Pancreas (tissue), 10 donors: ENCODE results near the gene BUB1B. TPM values are rescaled to one million over a fixed set of nuclear protein-coding genes. Genes with fewer than 3 reads are reported as not detected.
A peak's percentile ranks its signal among the peaks of the same experiment; 100 is the strongest.

Source experiments
- ATAC-seq, 4 donors: fragments of 200-7000 bp; cut with Tn5 transposase; one replicate each; pipeline versions ENCODE4 v1.8.0 to v1.9.1; 2020; ENCODE audit warnings: mild to moderate bottlenecking in 4 of 4, moderate library complexity in 4 of 4
- DNase-seq, 6 donors: peaks; one replicate each; pipeline ENCODE4 v3.0.0-alpha.2; 2020
- FAIRE-seq: peaks from 2 replicates; lab custom pipeline; 2012; peaks lifted over from hg19 to GRCh38; lab: Jason Lieb, UNC
- H3K27ac ChIP-seq, 4 donors: fragments of 200-600 bp; sonication (generic); 1 replicate in 3 of 4; 2 replicates in 1 of 4; pipeline versions ENCODE4 v1.5.0 to v1.8.0; 2020
- H3K27me3 ChIP-seq, 4 donors: fragments of 200-600 bp; one replicate each; pipeline ENCODE4 v1.8.0; 2021
- H3K36me3 ChIP-seq, 3 donors: fragments of 200-600 bp; sonication (generic) in 1 of 3; one replicate each; pipeline versions ENCODE4 v1.5.0 to v1.8.0; 2020 to 2021
- H3K4me1 ChIP-seq, 3 donors: fragments of 200-600 bp; one replicate each; pipeline ENCODE4 v1.8.0; 2021
- H3K4me3 ChIP-seq, 4 donors: fragments of 200-600 bp; sonication (generic) in 2 of 4; one replicate each; pipeline versions ENCODE4 v1.5.0 to v1.8.0; 2020 to 2021
- H3K9me3 ChIP-seq, 4 donors: fragments of 200-600 bp; one replicate each; pipeline ENCODE4 v1.8.0; 2021
- CTCF ChIP-seq, 4 donors: fragments of 200-600 bp; sonication (generic) in 3 of 4; IDR thresholded peaks; one replicate each; pipeline versions ENCODE4 v1.5.0 to v1.8.0; 2021; ENCODE audit warnings: antibody characterized with exemption in 4 of 4
- WGBS, 2 donors: extraction: QIAGEN DNeasy Blood & Tissue Kit; methylation state at CpG; one replicate each; pipeline ENCODE4 v1.1.7; 2013; 5-methylcytosine and 5-hydroxymethylcytosine counted together
- intact Hi-C, 3 donors: fragments of 100-400 bp; cut with DNase I; formaldehyde crosslinking; loops; one replicate each; pipeline versions ENCODE4 v1.11.1 to v1.14.2; 2022
- polyA plus RNA-seq, 2 donors: library from polyadenylated mRNA; stranded (reverse); fragments of 200-250 nt; gene quantifications; one replicate each; pipeline ENCODE4 v1.2.3, GENCODE V29; 2013
- total RNA-seq, 6 donors: library from RNA; stranded (reverse); fragmentation: NEBNext Ultra II Directional in 4 of 6; extraction: Animal tissue kit (Norgen Biotek cat#: 25700) in 4 of 6; gene quantifications; one replicate each; pipeline versions ENCODE4 v1.2.1 to v1.2.4, GENCODE V29; 2021 to 2023
- donor health status: healthy with polysubstance abuse.
- donor health status: DM: no; HTN: no; CAD: no; lungs with moderate emphysema.
- donor health status: DM: no; HTN: no; CAD: no.
- donor health status: control.
- donor health status: control.
- donor health status: Bipolar disorder and iron deficiency.
- donor health status: DM: yes; HTN: yes; CAD: no.
- donor health status: DM: no; HTN: no; CAD: no.
- donor health status: DM: no; HTN: no; CAD: no.
- donor health status: DM: yes; HTN: yes; CAD: no.

Gene BUB1B
- total and polyA plus RNA-seq, 8 donors, result 0.09 to 1.9 (median 1.0) TPM; not detected in 2

- H3K9me3 ChIP-seq, result no peaks in the 10 kb centered on the region
- FAIRE-seq, result no peak
These were observed 87.3 kb downstream of the BUB1B start for GRCh38 chr15:40248006-40248783.

GRCh38 chr15:40249477-40250303 lies 88.8 kb downstream of the BUB1B start:
- no peak overlapping the region for H3K4me3 ChIP-seq
- intact Hi-C loops, result no loop called here
- H3K36me3 ChIP-seq, result no peaks in the 10 kb centered on the region
- H3K9me3 ChIP-seq, result no peaks in the 10 kb centered on the region
- peaks cover 0 to 10% (median 0%) of the 10 kb centered on the region in 3 donors for H3K4me1 ChIP-seq
- WGBS, 2 donors, result 74 to 77% methylated on average over 11 of the region's 11 CpGs
- no peaks in the 10 kb centered on the region for H3K27me3 ChIP-seq
- ATAC-seq (no peak), FAIRE-seq (no peak), DNase-seq (peak in 1 of 6 donors; percentile 28)
- no peak for TF ChIP-seq CTCF (IDR thresholded peaks at IDR 0.05)
- H3K27ac ChIP-seq, result no peak overlapping the region

More at GRCh38 chr15:40248006-40248783, 87.3 kb downstream of the BUB1B start:
- Histone ChIP-seq H3K27ac (no peak overlapping the region), H3K27me3 (no peaks in the 10 kb centered on the region), H3K36me3 (no peaks in the 10 kb centered on the region), H3K4me3 (no peak overlapping the region), H3K4me1 (peaks cover 0 to under 1% (median 0%) of the 10 kb centered on the region in 3 donors)
- intact Hi-C loops, result no loop called here
- no peak for TF ChIP-seq CTCF (IDR thresholded peaks at IDR 0.05)
- no peak for ATAC-seq
- peak in 1 of 6 donors; percentile 52 for DNase-seq
- 88 to 91% methylated on average over 17 of the region's 17 CpGs for WGBS, 2 donors

GRCh38 chr15:40250304-40250656 lies 89.4 kb downstream of the BUB1B start:
- no peak for TF ChIP-seq CTCF (IDR thresholded peaks at IDR 0.05)
- intact Hi-C loops, result no loop called here
- DNase-seq (no peak), FAIRE-seq (no peak), ATAC-seq (no peak)
- Histone ChIP-seq H3K36me3 (no peaks in the 10 kb centered on the region), H3K4me1 (peaks cover 0 to 10% (median 0%) of the 10 kb centered on the region in 3 donors), H3K27ac (no peak overlapping the region), H3K9me3 (no peaks in the 10 kb centered on the region), H3K4me3 (no peak overlapping the region), H3K27me3 (no peaks in the 10 kb centered on the region)
- 90 to 91% methylated on average over 8 of the region's 8 CpGs for WGBS, 2 donors

- peaks cover 0 to 10% (median 0%) of the 10 kb centered on the region in 3 donors for H3K4me1 ChIP-seq
- 83 to 89% methylated on average over 13 of the region's 13 CpGs for WGBS, 2 donors
- H3K9me3 ChIP-seq, result no peaks in the 10 kb centered on the region
- TF ChIP-seq CTCF (IDR thresholded peaks at IDR 0.05), result no peak
- no peak overlapping the region for H3K4me3 ChIP-seq
- H3K27me3 ChIP-seq, result no peaks in the 10 kb centered on the region
- DNase-seq (peak in 1 of 6 donors; percentile 18), ATAC-seq (no peak), FAIRE-seq (no peak)
- H3K36me3 ChIP-seq, result no peaks in the 10 kb centered on the region
- intact Hi-C loops, result no loop called here
- no peak overlapping the region for H3K27ac ChIP-seq
These were observed 90.1 kb downstream of the BUB1B start for GRCh38 chr15:40250771-40251483.
